Stimulated activated CD4-positive, alpha-beta T cell treated with anti-CD3 and anti-CD28 coated beads, Interleukin-4, amount 100 ng/mL, for 1 hour (primary cell): Measurements from ENCODE around the gene SAA2.
"Not testable (repeated sequence)": the region's sequence is repeated elsewhere in the genome, so short reads cannot be mapped to it uniquely, and the experiment has no call there.

Source experiments
- DNase-seq: peaks from one replicate; pipeline ENCODE4 v3.0.0-alpha.2; 2020

Gene SAA2

GRCh38 chr11:18248561-18248960 lies at the start of gene SAA2:
TSS of gene SAA2 (minus strand) at chr11:18248668. CDS start at chr11:18248011, 657 bp downstream.
- DNase-seq = no peak

GRCh38 chr11:18295316-18295715 lies 46.8 kb upstream of the SAA2 start:
- DNase-seq = no peak

- no peak for DNase-seq
These were observed 46.4 kb upstream of the SAA2 start for GRCh38 chr11:18294862-18295261.

- no peak for DNase-seq
These were observed 40.4 kb upstream of the SAA2 start for GRCh38 chr11:18288911-18289310.

- DNase-seq = no peak
These were observed 37.4 kb upstream of the SAA2 start for GRCh38 chr11:18285841-18286240.

- DNase-seq = no peak
These were observed 34.2 kb upstream of the SAA2 start for GRCh38 chr11:18282626-18283025.

- DNase-seq = no peak
These were observed 32.1 kb upstream of the SAA2 start for GRCh38 chr11:18280438-18281045.

- no peak for DNase-seq
These were observed 29.2 kb upstream of the SAA2 start for GRCh38 chr11:18277565-18278271.

GRCh38 chr11:18271206-18271605 lies 22.7 kb upstream of the SAA2 start:
- no peak for DNase-seq

GRCh38 chr11:18270102-18270501 lies 21.6 kb upstream of the SAA2 start:
- DNase-seq = no peak

GRCh38 chr11:18269252-18269651 lies 20.8 kb upstream of the SAA2 start:
- not testable (repeated sequence) for DNase-seq

GRCh38 chr11:18267335-18268133 lies 19.1 kb upstream of the SAA2 start:
- not testable (repeated sequence) for DNase-seq

- DNase-seq = no peak
These were observed 17.5 kb upstream of the SAA2 start, which contains the start of gene SAA1 for GRCh38 chr11:18265949-18266348. TSS of gene SAA1 (plus strand) at chr11:18266264. CDS start at chr11:18266888, 624 bp downstream.

GRCh38 chr11:18264677-18265555 lies 16.4 kb upstream of the SAA2 start:
- DNase-seq = no peak

- no peak for DNase-seq
These were observed 15.6 kb upstream of the SAA2 start for GRCh38 chr11:18264035-18264434.

GRCh38 chr11:18262681-18263350 lies 14.3 kb upstream of the SAA2 start:
- DNase-seq = not testable (repeated sequence)

- DNase-seq = no peak
These were observed 13.3 kb upstream of the SAA2 start for GRCh38 chr11:18261721-18262120.

GRCh38 chr11:18259259-18259658 lies 10.8 kb upstream of the SAA2 start:
- DNase-seq = no peak

GRCh38 chr11:18254781-18255361 lies 6.4 kb upstream of the SAA2 start:
- DNase-seq = no peak

GRCh38 chr11:18253778-18254338 lies 5.4 kb upstream of the SAA2 start:
- no peak for DNase-seq

- no peak for DNase-seq
These were observed 4.8 kb upstream of the SAA2 start for GRCh38 chr11:18253233-18253632.
